H1 (cell line): ENCODE results near the gene CSF3. TPM values are rescaled to one million over a fixed set of nuclear protein-coding genes. Genes with fewer than 3 reads are reported as not detected.

ENCODE experiments used
- BACH1 ChIP-seq: IDR thresholded peaks from 2 replicates; pipeline ENCODE4 v1.6.1; 2012; ENCODE audit warnings: low read length, improper control_type of control experiment
- BCL11A ChIP-seq, 2 experiments: IDR thresholded peaks; one replicate each; pipeline ENCODE4 v1.6.1; 2011; ENCODE audit warnings: low read depth in 2 of 2, low read length in 2 of 2, mild to moderate bottlenecking in 2 of 2
- JUND ChIP-seq: IDR thresholded peaks from 2 replicates; pipeline ENCODE4 v1.6.1; 2011; ENCODE audit warnings: mild to moderate bottlenecking, improper control_type of control experiment, low read length
- KDM1A ChIP-seq: fragments of 200-600, 300-600 bp; sonication (generic); IDR thresholded peaks from 2 replicates; pipeline ENCODE4 v1.7.1; 2016; ENCODE audit warnings: mild to moderate bottlenecking, low read length, borderline replicate concordance
- SIRT6 ChIP-seq: IDR thresholded peaks from one replicate; pipeline ENCODE4 v1.7.1; 2012; ENCODE audit warnings: low read length, inconsistent platforms
- TEAD4 ChIP-seq: IDR thresholded peaks from 2 replicates; pipeline ENCODE4 v1.6.1; 2012; ENCODE audit warnings: low read depth, low read length, inconsistent platforms, mixed read lengths
- ZNF274 ChIP-seq: IDR thresholded peaks from 2 replicates; pipeline ENCODE4 v1.7.0; 2012; ENCODE audit warnings: low read length, borderline replicate concordance; ENCODE audit errors: extremely low read depth
- polyA plus RNA-seq, 7 experiments: library from polyadenylated mRNA; depleted of rRNA in 3 of 7; stranded (reverse) in 5 of 7; unstranded in 2 of 7; fragments of >200 nt in 5 of 7; fragments of 200-250 nt in 2 of 7; gene quantifications; 1 replicate in 5 of 7; 2 replicates in 1 of 7; 4 replicates in 1 of 7; pipeline versions ENCODE4 v1.2.1 to v1.2.3, GENCODE V29; 2011 to 2013; ENCODE audit warnings: missing spikeins in 2 of 7, mixed read lengths in 2 of 7
- total RNA-seq: library from RNA; stranded (reverse); fragmentation: NEBNext Ultra II Directional; extraction: Animal tissue kit (Norgen Biotek cat#: 25700); gene quantifications from 2 replicates; pipeline ENCODE4 v1.2.1, GENCODE V29; 2021

The CSF3 gene
- total and polyA plus RNA-seq, 2 of the 8 experiments (the other 6 are each of a cell fraction or from before 2014, with no cell fraction given): 0.03 TPM; not detected in 1

DNA sequence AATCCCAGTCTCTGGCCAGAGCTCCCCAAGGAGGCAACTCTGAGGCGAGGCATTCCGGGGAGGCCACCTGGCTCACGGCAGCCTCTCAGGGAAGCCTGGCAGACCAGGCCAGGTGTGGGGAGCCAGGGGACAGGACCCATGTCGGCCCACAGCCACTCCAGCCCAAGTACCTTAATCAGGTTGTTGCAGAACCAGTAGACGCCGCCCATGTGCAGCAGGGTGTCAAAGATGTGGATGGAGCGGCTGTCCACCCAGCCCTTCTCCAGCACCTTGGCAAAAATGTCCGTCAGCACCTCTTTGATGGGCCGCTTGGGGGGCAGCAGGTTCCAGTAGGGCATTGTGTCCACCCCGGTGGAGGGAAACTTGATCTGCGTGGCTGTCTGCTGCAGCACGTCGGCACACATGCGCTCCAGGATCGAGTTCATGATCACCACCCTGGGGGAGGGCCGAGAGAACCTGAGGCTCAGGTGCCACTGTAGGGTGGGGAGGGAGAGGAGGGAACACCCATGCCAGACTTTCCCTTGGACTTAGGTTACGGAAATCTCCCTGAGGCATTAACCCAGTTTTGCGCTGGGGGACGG, 7.8 kb downstream of the CSF3 start (continued):
- TF ChIP-seq KDM1A (no peak), ZNF274 (no peak), BCL11A (IDR thresholded peaks at IDR 0.05; ENCODE audit: low read depth in 2 of 2, low read length in 2 of 2) (no peak), BACH1 (no peak), JUND (no peak), SIRT6 (no peak), TEAD4 (no peak)
